ENCODE results near the gene IQSEC3.

The IQSEC3 gene

GRCh38 chr12:205026-205425 is 138.5 kb downstream of the IQSEC3 start:
- no peak overlapping the region for H3K4me3 ChIP-seq (ENCODE audit: low read depth in 1 of 2, low read length in 1 of 2)
- H3K4me1 ChIP-seq (ENCODE audit: control insufficient read depth in 1 of 2, insufficient read depth in 1 of 2, low read depth in 1 of 2, low read length in 1 of 2) = no peaks in the 10 kb centered on the region
- peaks cover 68% of the 10 kb centered on the region for H3K27me3 ChIP-seq

GRCh38 chr12:206746-207440 is 140.3 kb downstream of the IQSEC3 start:
- Histone ChIP-seq H3K9me3 (no peaks in the 10 kb centered on the region), H3K4me1 (ENCODE audit: control insufficient read depth in 1 of 2, insufficient read depth in 1 of 2, low read depth in 1 of 2, low read length in 1 of 2) (peaks cover 0 to 2% of the 10 kb centered on the region in 2 experiments), H3K27ac (no peak overlapping the region), H3K27me3 (peaks cover 57% of the 10 kb centered on the region), H3K36me3 (no peaks in the 10 kb centered on the region), H3K4me3 (ENCODE audit: low read depth in 1 of 2, low read length in 1 of 2) (no peak overlapping the region)
- TF ChIP-seq CTCF (IDR thresholded peaks at IDR 0.05) = no peak

More at GRCh38 chr12:205026-205425, 138.5 kb downstream of the IQSEC3 start:
- H3K36me3 ChIP-seq = no peaks in the 10 kb centered on the region
- H3K27ac ChIP-seq = no peak overlapping the region
- TF ChIP-seq CTCF (IDR thresholded peaks at IDR 0.05) = no peak
- no peaks in the 10 kb centered on the region for H3K9me3 ChIP-seq

- Histone ChIP-seq H3K4me1 (ENCODE audit: control insufficient read depth in 1 of 2, insufficient read depth in 1 of 2, low read depth in 1 of 2, low read length in 1 of 2) (peaks cover 1 to 11% of the 10 kb centered on the region in 2 experiments), H3K36me3 (no peaks in the 10 kb centered on the region), H3K4me3 (ENCODE audit: low read depth in 1 of 2, low read length in 1 of 2) (no peak overlapping the region), H3K27me3 (peaks cover 49% of the 10 kb centered on the region), H3K27ac (no peak overlapping the region), H3K9me3 (no peaks in the 10 kb centered on the region)
- TF ChIP-seq CTCF (IDR thresholded peaks at IDR 0.05) = no peak
These were observed 141.2 kb downstream of the IQSEC3 start for GRCh38 chr12:207804-208203.

- H3K27ac ChIP-seq = no peak overlapping the region
- H3K27me3 ChIP-seq = peaks cover 49% of the 10 kb centered on the region
- no peak for TF ChIP-seq CTCF (IDR thresholded peaks at IDR 0.05)
- H3K36me3 ChIP-seq = no peaks in the 10 kb centered on the region
- H3K4me1 ChIP-seq (ENCODE audit: control insufficient read depth in 1 of 2, insufficient read depth in 1 of 2, low read depth in 1 of 2, low read length in 1 of 2) = peaks cover 9 to 21% of the 10 kb centered on the region in 2 experiments
- no peak overlapping the region for H3K4me3 ChIP-seq (ENCODE audit: low read depth in 1 of 2, low read length in 1 of 2)
- H3K9me3 ChIP-seq = no peaks in the 10 kb centered on the region
These were observed 142.2 kb downstream of the IQSEC3 start for GRCh38 chr12:208813-209212.

- no peaks in the 10 kb centered on the region for H3K36me3 ChIP-seq
- no peak overlapping the region for H3K27ac ChIP-seq
- no peak for TF ChIP-seq CTCF (IDR thresholded peaks at IDR 0.05)
- H3K27me3 ChIP-seq = peaks cover 49% of the 10 kb centered on the region
- H3K4me3 ChIP-seq (ENCODE audit: low read depth in 1 of 2, low read length in 1 of 2) = no peak overlapping the region
- H3K9me3 ChIP-seq = no peaks in the 10 kb centered on the region
- peaks cover 9 to 25% of the 10 kb centered on the region in 2 experiments for H3K4me1 ChIP-seq (ENCODE audit: control insufficient read depth in 1 of 2, insufficient read depth in 1 of 2, low read depth in 1 of 2, low read length in 1 of 2)
These were observed 142.7 kb downstream of the IQSEC3 start for GRCh38 chr12:209246-209645.
